ENCODE measurements around the gene ARID5B. TPM values are rescaled to one million over a fixed set of nuclear protein-coding genes. Genes with fewer than 3 reads are reported as not detected.

Gene ARID5B
- total RNA-seq, 1 experiment from 2014 or later, result 0.04 TPM

- Mint-ChIP-seq H3K4me1 (no peaks in the 10 kb centered on the region), H3K4me3 (no peak overlapping the region), H3K36me3 (ENCODE audit: insufficient read depth in 1 of 3, low read depth in 3 of 3) (no peaks in the 10 kb centered on the region), H3K27ac (no peak overlapping the region; a peak in 2 of 7 replicates), H3K27me3 (ENCODE audit: low read depth) (no peaks in the 10 kb centered on the region), H3K9me3 (no peaks in the 10 kb centered on the region)
- H2BK5ac ChIP-seq (ENCODE audit: insufficient read length, low read length), result no peak overlapping the region
- no peak overlapping the region for H4K91ac ChIP-seq (ENCODE audit: insufficient read length, low read depth, low read length)
- H3K18ac ChIP-seq (ENCODE audit: insufficient read length, low read depth, low read length), result no peak overlapping the region
- no peaks in the 10 kb centered on the region for H3K23me2 ChIP-seq (ENCODE audit: insufficient read length, low read depth, low read length, poor library complexity, severe bottlenecking)
- H3T11ph ChIP-seq (ENCODE audit: low read length), result no peak overlapping the region
- no peak overlapping the region for H3K56ac ChIP-seq (ENCODE audit: insufficient read length, low read depth, low read length)
- no peaks in the 10 kb centered on the region for H3K79me1 ChIP-seq (ENCODE audit: insufficient read depth, low read depth, low read length, poor library complexity, severe bottlenecking)
- H2BK15ac ChIP-seq (ENCODE audit: low read depth, low read length), result no peak overlapping the region
- H4K5ac ChIP-seq (ENCODE audit: insufficient read length, low read depth, low read length), result no peak overlapping the region
- DNase-seq, result no peak
- no CpG with 5 or more reads among the region's 5 CpGs for WGBS (ENCODE audit: extremely low coverage, insufficient read length, low lambda C conversion rate)
- TF ChIP-seq CTCF (conservative IDR thresholded peaks at IDR 0.05), result no peak
- H3K4me2 ChIP-seq (ENCODE audit: insufficient read depth, insufficient read length, low read length), result no peak overlapping the region
- H3K9ac ChIP-seq (ENCODE audit: extremely low read depth, insufficient read length, low read length), result no peak overlapping the region
- H3K4ac ChIP-seq (ENCODE audit: low read depth, low read length), result no peak overlapping the region
- no peak overlapping the region for H3K27ac ChIP-seq (ENCODE audit: insufficient read length, low read depth, low read length)
- H2BK120ac ChIP-seq (ENCODE audit: low read depth, low read length, poor library complexity, severe bottlenecking), result no peak overlapping the region
- H2AFZ ChIP-seq (ENCODE audit: low read length), result no peak overlapping the region
- no peak overlapping the region for H2BK20ac ChIP-seq (ENCODE audit: low read depth, low read length, poor library complexity, severe bottlenecking)
- no peaks in the 10 kb centered on the region for H3K4me1 ChIP-seq (ENCODE audit: insufficient read depth, low read length)
- H3K27me3 ChIP-seq (ENCODE audit: insufficient read depth, low read length), result no peaks in the 10 kb centered on the region
- no peak overlapping the region for H3K23ac ChIP-seq (ENCODE audit: insufficient read length, low read depth, low read length)
- H4K20me1 ChIP-seq (ENCODE audit: control insufficient read depth, insufficient read depth, insufficient read length), result no peaks in the 10 kb centered on the region
- no peak overlapping the region for H2BK12ac ChIP-seq (ENCODE audit: insufficient read length, low read depth, low read length)
- H2AK5ac ChIP-seq (ENCODE audit: insufficient read length, low read length), result no peak overlapping the region
- H3K14ac ChIP-seq (ENCODE audit: insufficient read depth, low read length), result no peak overlapping the region
- H4K8ac ChIP-seq (replicated peaks; ENCODE audit: insufficient read length, low read depth, low read length), result no peak overlapping the region
- no peaks in the 10 kb centered on the region for H3K9me3 ChIP-seq (ENCODE audit: control insufficient read depth, low read depth, low read length)
- no peaks in the 10 kb centered on the region for H3K79me2 ChIP-seq (ENCODE audit: insufficient read depth, low read length)
These were observed 214.3 kb downstream of the ARID5B start for GRCh38 chr10:62115842-62116241.
